SH-SY5Y (cell line): ENCODE data around the gene CFAP77.

Experiments used
- GATA2 ChIP-seq: IDR thresholded peaks from 2 replicates; pipeline ENCODE4 v1.6.1; 2011; ENCODE audit warnings: mild to moderate bottlenecking, low read depth, low read length
- GATA3 ChIP-seq: IDR thresholded peaks from 2 replicates; pipeline ENCODE4 v1.6.1; 2011; ENCODE audit warnings: low read depth, mild to moderate bottlenecking, low read length, moderate library complexity

CFAP77 gene

DNA sequence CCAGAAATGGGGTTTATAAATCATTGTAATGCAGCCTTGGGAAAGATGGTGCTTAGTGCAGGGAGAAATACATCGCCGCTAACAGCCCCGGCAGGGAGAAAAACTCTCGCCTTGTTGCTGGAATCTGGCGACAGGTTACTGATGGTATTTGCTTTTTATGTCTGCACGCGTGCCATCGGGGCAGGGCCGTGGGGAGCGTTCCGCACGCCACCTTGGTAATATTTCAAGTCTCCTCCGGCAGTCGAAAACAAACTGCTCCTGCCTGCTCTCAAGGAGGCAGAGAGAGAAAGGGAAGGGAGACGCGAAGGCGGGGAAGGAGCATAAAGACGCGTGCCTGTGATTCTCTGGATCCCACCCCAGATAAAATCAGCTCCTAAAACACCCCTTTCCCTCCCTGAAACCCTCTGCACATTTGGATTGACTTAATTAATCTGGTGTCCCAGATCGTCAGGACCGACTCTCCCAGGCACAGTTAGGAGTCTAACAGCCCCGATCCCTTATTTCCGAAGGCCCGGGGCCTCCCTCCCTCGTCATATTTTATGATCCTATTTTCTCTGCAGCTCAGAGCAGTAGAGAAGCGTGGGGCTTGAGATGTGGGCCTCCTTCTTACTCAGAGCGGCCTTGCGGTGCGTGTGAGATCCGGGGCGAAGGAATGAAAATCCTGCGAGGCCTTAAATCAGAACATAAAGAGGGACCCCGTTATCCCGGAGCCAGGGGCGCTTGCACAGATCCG, 47.7 kb downstream of the CFAP77 start:
- TF ChIP-seq GATA3: no peak
- no peak for TF ChIP-seq GATA2

GRCh38 chr9:132458432-132458831, 48.4 kb downstream of the CFAP77 start:
- no peak for TF ChIP-seq GATA2
- TF ChIP-seq GATA3: no peak

DNA sequence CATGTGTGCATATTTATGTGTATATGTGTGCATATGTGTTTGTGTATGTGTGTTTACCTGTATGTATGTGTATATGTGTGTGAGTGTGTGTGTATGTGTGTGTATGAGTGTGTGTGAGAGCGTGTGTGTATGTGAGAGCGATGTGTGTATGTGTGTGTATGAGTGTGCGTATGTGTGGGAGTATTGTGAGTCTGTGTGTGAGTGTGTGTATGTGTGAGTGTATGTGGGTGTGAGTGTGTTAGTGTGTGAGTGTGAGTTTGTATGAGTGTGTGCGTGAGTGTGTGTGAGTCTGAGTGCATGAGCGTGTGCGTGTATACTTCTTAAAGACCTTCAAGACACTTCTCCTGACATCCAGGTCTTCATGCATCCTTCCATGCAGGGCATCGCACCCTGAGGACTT, 49.6 kb downstream of the CFAP77 start:
- TF ChIP-seq GATA3 (no peak), GATA2 (no peak)

GRCh38 chr9:132460240-132460639, 50.2 kb downstream of the CFAP77 start:
- no peak for TF ChIP-seq GATA2
- TF ChIP-seq GATA3: no peak

DNA sequence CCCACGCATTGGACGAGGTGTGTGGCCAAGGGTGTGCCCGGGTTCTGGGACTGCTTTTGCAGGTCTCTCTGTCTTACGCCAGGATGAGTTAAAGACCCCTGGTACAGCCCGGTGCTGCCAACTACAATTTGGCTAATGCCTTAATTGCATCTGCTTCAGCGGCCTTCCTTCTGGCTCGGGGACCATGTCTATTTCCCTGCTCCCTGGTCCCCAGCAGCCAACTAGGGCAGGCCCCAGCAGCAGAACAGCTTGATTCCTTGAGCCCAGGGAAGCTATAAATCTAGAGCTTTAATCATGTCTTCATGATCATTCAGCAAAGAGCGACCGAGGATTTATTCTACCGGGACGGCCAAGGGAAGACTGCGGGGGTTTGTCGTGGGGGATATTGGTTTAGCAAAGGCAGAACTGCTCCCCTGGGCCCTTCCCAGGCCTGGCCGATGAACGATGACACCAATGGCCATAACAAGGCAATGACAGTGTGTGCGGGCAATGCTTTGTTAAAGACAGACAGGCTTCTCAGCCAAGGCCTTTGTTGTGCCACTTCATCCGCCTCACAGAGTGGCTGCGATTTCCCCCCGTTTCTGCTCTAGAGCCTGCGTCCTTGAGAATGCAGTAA, 51.4 kb downstream of the CFAP77 start:
- TF ChIP-seq GATA2: no peak
- TF ChIP-seq GATA3: no peak

DNA sequence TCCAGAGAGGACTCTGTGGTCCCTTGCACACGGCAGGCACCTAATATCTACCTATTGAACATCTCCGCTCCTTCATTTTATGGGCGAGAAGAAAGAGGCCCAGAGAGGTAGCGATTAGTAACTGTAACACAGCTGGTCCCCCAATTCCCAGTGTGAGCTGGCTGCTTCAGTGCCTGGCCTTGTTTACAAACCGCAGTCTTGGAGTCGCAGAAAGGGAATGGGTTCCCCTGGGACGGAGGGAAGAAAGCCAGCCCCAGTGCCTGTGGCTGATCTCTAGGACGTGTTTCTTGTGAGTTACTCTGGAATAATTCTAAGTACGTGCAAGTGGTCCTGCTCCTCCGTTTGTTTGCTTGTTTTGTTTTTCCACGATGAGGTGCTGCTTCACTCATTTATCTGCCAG, 52.0 kb downstream of the CFAP77 start:
- TF ChIP-seq GATA3 (no peak), GATA2 (no peak)

DNA sequence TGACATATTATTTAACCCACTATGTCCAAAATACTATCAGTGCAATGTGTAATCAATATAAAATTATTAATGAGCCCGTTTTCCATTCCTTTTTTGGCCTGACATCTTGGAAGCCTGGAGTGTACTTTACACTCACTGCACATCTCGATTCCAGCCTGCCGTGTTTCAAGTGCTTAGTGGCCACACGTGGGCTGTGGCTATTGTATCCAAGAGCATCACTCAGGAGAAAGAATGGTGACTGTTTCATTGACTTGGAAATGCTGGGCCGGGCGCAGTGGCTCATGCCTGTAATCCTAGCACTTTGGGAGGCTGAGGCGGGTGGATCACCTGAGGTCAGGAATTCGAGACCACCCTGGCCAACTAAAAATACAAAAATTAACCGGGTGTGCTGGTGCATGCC, 54.5 kb downstream of the CFAP77 start:
- no peak for TF ChIP-seq GATA2
- no peak for TF ChIP-seq GATA3

DNA sequence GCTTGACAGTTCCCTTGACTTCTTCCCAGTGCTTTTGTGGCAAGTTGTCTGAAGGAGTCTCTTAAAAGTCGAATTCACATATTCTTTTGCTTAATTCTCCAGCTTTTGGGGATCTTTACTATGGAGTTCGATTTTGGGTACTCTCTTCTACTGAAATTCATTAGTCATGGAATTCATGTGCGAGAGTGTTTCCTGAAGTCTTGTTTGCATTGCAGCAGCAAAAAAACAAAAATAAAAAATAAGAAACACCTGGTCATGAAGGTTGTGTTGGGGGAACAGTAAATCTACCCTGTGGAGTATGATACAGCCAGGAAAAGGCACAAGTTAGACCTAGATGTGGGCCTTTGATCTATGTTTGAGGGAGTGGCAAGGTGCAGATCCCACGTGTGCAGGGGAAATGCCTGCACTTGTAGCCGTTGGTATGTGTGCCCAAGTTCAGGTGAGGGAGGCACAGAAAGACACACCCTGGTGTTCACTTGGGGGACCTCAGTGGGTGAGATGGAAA, 55.2 kb downstream of the CFAP77 start:
- TF ChIP-seq GATA2: no peak

DNA sequence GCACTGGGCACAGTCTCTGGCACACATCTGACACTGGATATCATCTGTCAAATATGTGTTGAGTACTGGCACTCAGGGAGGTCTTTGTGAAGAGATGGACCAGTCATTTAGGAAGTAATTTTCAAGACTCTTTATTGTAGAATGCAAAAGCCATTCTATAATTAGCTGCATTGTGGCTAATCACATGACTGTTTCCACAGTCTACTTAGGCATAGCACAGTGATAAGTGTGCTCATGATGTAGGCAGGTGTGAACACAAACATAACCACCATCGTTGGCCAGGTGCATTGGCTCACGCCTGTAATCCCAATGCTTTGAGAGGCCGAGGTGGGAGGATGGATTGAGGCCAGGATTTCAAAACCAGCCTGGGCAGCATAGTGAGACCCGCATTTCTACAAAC, 62.2 kb downstream of the CFAP77 start:
- no peak for TF ChIP-seq GATA3
- TF ChIP-seq GATA2: no peak

DNA sequence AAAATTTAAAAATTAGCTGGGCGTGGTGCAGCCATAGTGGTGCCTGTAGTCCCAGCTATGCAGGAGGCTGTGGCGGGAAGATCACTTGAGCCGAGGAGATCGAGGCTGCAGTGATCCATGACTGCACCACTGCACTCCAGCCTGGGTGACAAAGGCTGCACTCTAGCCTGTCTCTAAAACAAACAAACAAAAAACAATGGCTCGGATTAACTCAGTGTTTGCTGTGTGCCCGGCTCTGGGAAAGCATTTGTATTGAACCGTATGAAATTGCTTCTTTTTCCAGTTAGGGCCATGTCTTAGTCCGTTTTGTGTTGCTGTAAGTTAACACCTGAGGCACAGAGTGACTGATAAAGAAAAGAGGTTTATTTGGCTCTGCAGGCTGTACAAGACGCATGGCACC, 62.6 kb downstream of the CFAP77 start:
- no peak for TF ChIP-seq GATA2

DNA sequence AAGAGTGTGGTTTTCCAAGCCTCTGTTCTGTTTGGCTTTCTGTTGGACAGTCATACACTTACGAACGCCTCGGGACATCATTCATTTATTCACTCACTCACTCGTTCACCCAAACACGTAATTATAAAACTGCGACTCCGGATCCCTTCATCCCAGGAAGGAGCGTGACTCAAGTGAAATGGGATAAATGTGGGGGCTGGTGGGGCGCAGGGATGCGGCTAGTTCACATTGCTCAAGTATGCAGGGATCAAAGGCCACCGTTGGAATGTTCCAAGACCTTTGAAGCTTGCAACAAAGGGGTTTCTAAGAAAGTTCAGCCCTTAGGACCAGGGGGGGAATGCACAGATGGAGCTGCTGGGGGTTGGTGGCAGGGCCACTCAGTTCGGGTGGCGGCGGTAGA, 64.2 kb downstream of the CFAP77 start:
- no peak for TF ChIP-seq GATA2
- no peak for TF ChIP-seq GATA3

GRCh38 chr9:132478353-132479050, 68.5 kb downstream of the CFAP77 start:
- TF ChIP-seq GATA2: no peak
- TF ChIP-seq GATA3: no peak

- TF ChIP-seq GATA2: no peak
- no peak for TF ChIP-seq GATA3
Observed at GRCh38 chr9:132479733-132480132, 69.7 kb downstream of the CFAP77 start.

- TF ChIP-seq GATA2 (no peak), GATA3 (no peak)
Observed at GRCh38 chr9:132481053-132481849, 71.2 kb downstream of the CFAP77 start.
